Ovary (tissue), 3 donors: ENCODE data around the gene TSN.

Source experiments
- POLR2A ChIP-seq: fragments of 450-650 bp; IDR thresholded peaks from one replicate; pipeline ENCODE4 v1.6.1; 2017; ENCODE audit warnings: antibody characterized with exemption, mild to moderate bottlenecking, moderate library complexity
- TF ChIP-seq, protein P1 (sequence below), 3 donors: fragments of 450-650 bp in 2 of 3; fragments of 200-600 bp in 1 of 3; IDR thresholded peaks; one replicate each; pipeline versions ENCODE4 v1.5.1 to v1.8.0; 2016 to 2022; ENCODE audit warnings: antibody characterized with exemption in 3 of 3, mild to moderate bottlenecking in 1 of 3
- donor health status: DM: no; HTN: no; CAD: no.

DNA sequence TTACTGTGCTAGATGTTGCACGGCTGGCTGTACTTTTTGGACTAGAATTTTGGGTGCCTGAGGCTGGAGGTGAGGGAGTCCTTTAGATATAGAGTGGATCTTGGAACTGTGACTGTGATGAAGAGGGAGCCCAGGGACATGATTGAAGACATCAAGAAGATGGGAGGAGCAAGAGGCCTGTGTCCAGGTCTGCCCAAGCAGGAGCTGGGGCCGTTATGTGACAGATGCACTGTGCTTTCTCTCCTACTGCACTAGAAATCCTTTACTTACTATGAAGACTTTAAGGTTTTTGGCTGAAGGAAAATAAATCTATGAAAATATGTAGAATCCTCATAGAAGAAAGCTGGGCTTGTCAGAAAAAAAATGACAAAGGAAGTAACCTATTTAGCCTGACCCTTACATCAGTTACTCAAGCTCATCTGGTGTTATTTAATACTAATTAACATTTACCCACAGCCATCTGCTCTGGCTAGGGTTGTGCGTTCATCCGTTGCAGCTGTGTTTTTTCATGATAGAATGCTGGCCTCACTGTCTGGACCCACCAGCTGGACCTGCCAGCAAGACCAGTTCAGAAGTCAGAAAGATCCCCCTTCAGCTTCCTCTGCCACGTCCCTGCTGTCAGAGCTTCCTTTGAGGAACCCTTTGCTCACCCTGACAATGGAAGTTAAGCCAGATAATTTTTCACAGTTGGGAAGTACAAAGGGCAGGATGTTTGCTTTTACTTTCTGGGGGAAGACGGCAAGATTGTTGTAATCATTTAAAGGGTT is 16.7 kb downstream of the TSN start:
- TF ChIP-seq, protein P1, sequence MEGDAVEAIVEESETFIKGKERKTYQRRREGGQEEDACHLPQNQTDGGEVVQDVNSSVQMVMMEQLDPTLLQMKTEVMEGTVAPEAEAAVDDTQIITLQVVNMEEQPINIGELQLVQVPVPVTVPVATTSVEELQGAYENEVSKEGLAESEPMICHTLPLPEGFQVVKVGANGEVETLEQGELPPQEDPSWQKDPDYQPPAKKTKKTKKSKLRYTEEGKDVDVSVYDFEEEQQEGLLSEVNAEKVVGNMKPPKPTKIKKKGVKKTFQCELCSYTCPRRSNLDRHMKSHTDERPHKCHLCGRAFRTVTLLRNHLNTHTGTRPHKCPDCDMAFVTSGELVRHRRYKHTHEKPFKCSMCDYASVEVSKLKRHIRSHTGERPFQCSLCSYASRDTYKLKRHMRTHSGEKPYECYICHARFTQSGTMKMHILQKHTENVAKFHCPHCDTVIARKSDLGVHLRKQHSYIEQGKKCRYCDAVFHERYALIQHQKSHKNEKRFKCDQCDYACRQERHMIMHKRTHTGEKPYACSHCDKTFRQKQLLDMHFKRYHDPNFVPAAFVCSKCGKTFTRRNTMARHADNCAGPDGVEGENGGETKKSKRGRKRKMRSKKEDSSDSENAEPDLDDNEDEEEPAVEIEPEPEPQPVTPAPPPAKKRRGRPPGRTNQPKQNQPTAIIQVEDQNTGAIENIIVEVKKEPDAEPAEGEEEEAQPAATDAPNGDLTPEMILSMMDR (IDR thresholded peaks at IDR 0.05), result no peak
- no peak for TF ChIP-seq POLR2A
